GM12878 (cell line): ENCODE data around the gene MAD1L1. TPM values are rescaled to one million over a fixed set of nuclear protein-coding genes. Genes with fewer than 3 reads are reported as not detected.

Source experiments
- ATAC-seq: fragments of 200-7000 bp; cut with Tn5 transposase; 3 replicates; pipeline ENCODE4 v1.9.1; 2020; ENCODE audit warnings: mild to moderate bottlenecking, moderate library complexity
- BruUV-seq: library from RNA; stranded (reverse); fragments of 400-500 nt; replicated peaks from 2 replicates; lab custom pipeline; 2021; lab: Mats Ljungman, UMichigan
- CTCF ChIA-PET: fragments of 300-600 bp; sonication (Branson Sonifier 250); formaldehyde crosslinking; extraction: SDS; loops from one replicate; lab custom pipeline; 2021; ENCODE audit warnings: inconsistent platforms; lab: Yijun Ruan, JAX
- POLR2A ChIA-PET: fragments of 350-600 bp; formaldehyde crosslinking; extraction: SDS; loops from one replicate; lab custom pipeline; 2021; ENCODE audit warnings: inconsistent platforms; lab: Charles Lee
- RAD21 ChIA-PET: fragments of 300-600 bp; sonication (Branson Sonifier 250); formaldehyde crosslinking; loops from one replicate; lab custom pipeline; 2023; ENCODE audit warnings: antibody characterized with exemption; ENCODE audit not compliant: unreplicated experiment; lab: Charles Lee
- SMC1A ChIA-PET: fragments of 300-600 bp; sonication (Branson Sonifier 250); formaldehyde crosslinking; loops from one replicate; lab custom pipeline; 2023; ENCODE audit not compliant: unreplicated experiment, uncharacterized antibody; lab: Charles Lee
- DNase-seq: peaks from one replicate; pipeline ENCODE4 v3.0.0-alpha.2; 2011; ENCODE audit warnings: low read depth, low spot score
- FAIRE-seq: peaks from 3 replicates; lab custom pipeline; 2011; peaks lifted over from hg19 to GRCh38; lab: Jason Lieb, UNC
- H2AFZ ChIP-seq: 2 replicates; pipeline ENCODE4 v1.6.0; 2011; ENCODE audit warnings: low read depth, low read length, control low read depth; ENCODE audit not compliant: control insufficient read depth
- H3K27ac ChIP-seq: 2 replicates; pipeline ENCODE4 v1.5.1; 2011; ENCODE audit warnings: control low read depth; ENCODE audit not compliant: control insufficient read depth, insufficient read depth
- H3K27me3 ChIP-seq, 2 experiments: replicated peaks in 1 of 2; 2 replicates each; pipeline versions ENCODE4 v1.6.0 to v1.6.1; 2011; ENCODE audit warnings: low read length in 1 of 2; ENCODE audit not compliant: control insufficient read depth in 2 of 2, insufficient read depth in 2 of 2
- H3K36me3 ChIP-seq, 2 experiments: 2 replicates each; pipeline ENCODE4 v1.5.1; 2011; ENCODE audit warnings: low read length in 1 of 2; ENCODE audit not compliant: control insufficient read depth in 2 of 2, insufficient read depth in 2 of 2
- H3K4me1 ChIP-seq: 2 replicates; pipeline ENCODE4 v1.6.1; 2011; ENCODE audit warnings: mild to moderate bottlenecking, low read length, moderate library complexity, mixed read lengths; ENCODE audit not compliant: control insufficient read depth, insufficient read depth
- H3K4me2 ChIP-seq: 2 replicates; pipeline ENCODE4 v1.6.0; 2011; ENCODE audit warnings: control low read depth; ENCODE audit not compliant: control insufficient read depth, insufficient read depth
- H3K4me3 ChIP-seq: fragments of 200-600 bp; sonication (generic); 2 replicates; pipeline ENCODE4 v1.5.1; 2016
- H3K79me2 ChIP-seq: 2 replicates; pipeline ENCODE4 v1.6.0; 2011; ENCODE audit warnings: low read length; ENCODE audit not compliant: control insufficient read depth, insufficient read depth
- H3K9ac ChIP-seq: 2 replicates; pipeline ENCODE4 v1.8.0; 2011; ENCODE audit warnings: low read length, control low read depth, mixed read lengths; ENCODE audit not compliant: control insufficient read depth, insufficient read depth
- H3K9me3 ChIP-seq: replicated peaks from 3 replicates; pipeline ENCODE4 v1.5.1; 2011; ENCODE audit warnings: mild to moderate bottlenecking, low read length; ENCODE audit not compliant: control insufficient read depth, insufficient read depth
- H4K20me1 ChIP-seq: 2 replicates; pipeline ENCODE4 v1.6.0; 2011; ENCODE audit not compliant: control insufficient read depth, insufficient read depth
- CBX5 ChIP-seq: sonication (generic); IDR thresholded peaks from 2 replicates; pipeline ENCODE4 v1.6.1; 2016; ENCODE audit warnings: low read depth, moderate library complexity, mild to moderate bottlenecking, inconsistent platforms
- CHD2 ChIP-seq: IDR thresholded peaks from 2 replicates; pipeline ENCODE4 v1.6.1; 2011; ENCODE audit warnings: low read depth, low read length, improper control_type of control experiment, borderline replicate concordance
- JUNB ChIP-seq: IDR thresholded peaks from 2 replicates; pipeline ENCODE4 v1.6.1; 2016; ENCODE audit warnings: antibody characterized with exemption, mild to moderate bottlenecking
- NBN ChIP-seq: fragments of 450-650 bp; IDR thresholded peaks from 2 replicates; pipeline ENCODE4 v1.6.1; 2016
- RAD51 ChIP-seq: fragments of 450-650 bp; IDR thresholded peaks from 2 replicates; pipeline ENCODE4 v1.6.1; 2016; ENCODE audit warnings: moderate library complexity, mild to moderate bottlenecking, inconsistent platforms
- RFX5 ChIP-seq: IDR thresholded peaks from 2 replicates; pipeline ENCODE4 v1.6.1; 2011; ENCODE audit warnings: low read depth, low read length, improper control_type of control experiment
- SREBF2 ChIP-seq: IDR thresholded peaks from 2 replicates; pipeline ENCODE4 v1.6.1; 2012; ENCODE audit warnings: mild to moderate bottlenecking, low read length
- WRNIP1 ChIP-seq: IDR thresholded peaks from 2 replicates; pipeline ENCODE4 v1.6.1; 2011; ENCODE audit warnings: low read depth, low read length, improper control_type of control experiment, borderline replicate concordance
- ZNF622 ChIP-seq: fragments of 450-650 bp; IDR thresholded peaks from 2 replicates; pipeline ENCODE4 v1.6.1; 2017; ENCODE audit warnings: mild to moderate bottlenecking, inconsistent platforms
- WGBS: methylation state at CpG from one replicate; pipeline ENCODE4 v1.1.6; 2016; ENCODE audit warnings: low lambda C conversion rate; ENCODE audit not compliant: insufficient replicate concordance, insufficient coverage; ENCODE audit errors: missing lambda C conversion rate; 5-methylcytosine and 5-hydroxymethylcytosine counted together
- in situ Hi-C: fragments of 300-500 bp; cut with MboI; formaldehyde crosslinking; loops from 9 replicates; pipeline ENCODE4 v1.14.3; 2018; ENCODE audit warnings: mixed read lengths
- intact Hi-C: fragments of 100-400 bp; cut with micrococcal nuclease; formaldehyde crosslinking; loops from one replicate; pipeline ENCODE4 v1.14.2; 2022; ENCODE audit not compliant: unreplicated experiment
- polyA plus RNA-seq, 11 experiments: library from polyadenylated mRNA; depleted of rRNA in 4 of 11; unstranded in 6 of 11; stranded (reverse) in 5 of 11; fragments of >200 nt; fragmentation: Nextera tagmentation in 4 of 11; fragmentation: Illumina TruSeq in 1 of 11; extraction: Ambion mirVana in 4 of 11; extraction: Trizol in 1 of 11; gene quantifications; 1 replicate in 1 of 11; 2 replicates in 10 of 11; pipeline versions ENCODE4 v1.2.1 to v1.2.3, GENCODE V29; 2011 to 2016; ENCODE audit warnings: inconsistent platforms in 2 of 11, missing spikeins in 2 of 11, low read depth in 1 of 11
- total RNA-seq, 4 experiments: library from RNA; depleted of rRNA in 3 of 4; stranded (reverse); fragments of >200 nt in 3 of 4; fragmentation: Illumina TruSeq in 1 of 4; extraction: Trizol in 1 of 4; gene quantifications; 2 replicates each; pipeline versions ENCODE4 v1.2.1 to v1.2.3, GENCODE V29; 2013 to 2021
- TF ChIP-seq, protein P1 (sequence below): fragments of 450-650 bp; conservative IDR thresholded peaks from 2 replicates; pipeline ENCODE4 v1.6.1; 2017; ENCODE audit warnings: mild to moderate bottlenecking, moderate library complexity
- TF ChIP-seq, protein P2 (sequence below): fragments of 450-650 bp; formaldehyde crosslinking; IDR thresholded peaks from 2 replicates; pipeline ENCODE4 v1.4.0; 2022; ENCODE audit warnings: mild to moderate bottlenecking, moderate library complexity
- TF ChIP-seq, protein P3 (sequence below): IDR thresholded peaks from 2 replicates; pipeline ENCODE4 v1.6.1; 2012; ENCODE audit warnings: low read depth, low read length, improper control_type of control experiment

Gene MAD1L1
- total and polyA plus RNA-seq, 10 of the 15 experiments (the other 5 are each of a cell fraction or from before 2014, with no cell fraction given) = 2.2 to 76.8 (median 38.3) TPM

DNA sequence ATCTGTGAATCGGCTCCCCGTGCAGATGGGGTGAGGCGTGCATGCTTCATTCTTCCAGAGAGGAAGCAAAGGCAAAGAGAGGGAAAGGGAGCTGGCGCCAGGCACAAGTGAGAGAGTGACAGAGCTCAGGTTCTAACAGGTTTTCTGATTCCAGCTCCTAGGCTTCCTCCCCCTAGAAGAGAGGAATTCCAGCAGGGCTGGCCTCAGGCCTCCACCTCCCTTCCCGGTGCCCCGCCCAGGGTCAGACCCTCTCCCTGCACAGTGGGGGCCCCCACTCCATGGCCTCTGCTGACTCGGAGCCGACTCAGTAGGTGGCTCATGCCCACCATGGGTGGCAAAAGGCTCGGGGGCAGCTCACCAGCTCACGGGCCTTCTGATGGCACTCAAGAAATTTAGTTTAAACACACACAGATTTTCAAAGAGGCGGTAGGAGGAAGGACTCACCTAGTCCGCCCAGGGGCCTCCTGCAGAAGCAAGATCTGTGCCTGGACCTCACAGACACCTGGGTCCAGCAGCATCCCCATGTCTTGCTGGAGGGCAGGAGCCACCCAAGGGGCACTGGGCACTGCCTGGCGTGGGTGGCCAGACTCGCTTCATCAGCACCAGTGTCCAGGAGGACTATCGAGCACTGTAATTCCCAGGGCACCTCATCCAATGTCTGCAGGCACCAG is 183.5 kb downstream of the MAD1L1 start:
- H3K4me1 ChIP-seq = no peaks in the 10 kb centered on the region
- H3K79me2 ChIP-seq = no peaks in the 10 kb centered on the region
- H3K27me3 ChIP-seq = no peaks in the 10 kb centered on the region
- no TSS peak for BruUV-seq
- CTCF ChIA-PET = no interaction called here
- H3K36me3 ChIP-seq = peaks cover 0 to 2% of the 10 kb centered on the region in 2 experiments; a peak in 1 of 4 replicates
- WGBS = over 99% methylated on average over 15 of the region's 15 CpGs
- no peak for FAIRE-seq
- no peak for DNase-seq
- SMC1A ChIA-PET = no interaction called here
- H3K27ac ChIP-seq = no peak overlapping the region
- ATAC-seq = no peak
- TF ChIP-seq ZNF622 (no peak), CBX5 (no peak)
- POLR2A ChIA-PET = no interaction called here
- in situ Hi-C loops (no loop called here), intact Hi-C loops (no loop called here)
- RAD21 ChIA-PET = no interaction called here
- H3K9ac ChIP-seq = no peak overlapping the region
- H3K4me2 ChIP-seq = no peak overlapping the region
- H3K4me3 ChIP-seq = no peak overlapping the region
- H3K9me3 ChIP-seq = no peaks in the 10 kb centered on the region
- peaks cover 4% of the 10 kb centered on the region; the same call in 1 of the 2 replicates for H4K20me1 ChIP-seq
- H2AFZ ChIP-seq = no peak overlapping the region

DNA sequence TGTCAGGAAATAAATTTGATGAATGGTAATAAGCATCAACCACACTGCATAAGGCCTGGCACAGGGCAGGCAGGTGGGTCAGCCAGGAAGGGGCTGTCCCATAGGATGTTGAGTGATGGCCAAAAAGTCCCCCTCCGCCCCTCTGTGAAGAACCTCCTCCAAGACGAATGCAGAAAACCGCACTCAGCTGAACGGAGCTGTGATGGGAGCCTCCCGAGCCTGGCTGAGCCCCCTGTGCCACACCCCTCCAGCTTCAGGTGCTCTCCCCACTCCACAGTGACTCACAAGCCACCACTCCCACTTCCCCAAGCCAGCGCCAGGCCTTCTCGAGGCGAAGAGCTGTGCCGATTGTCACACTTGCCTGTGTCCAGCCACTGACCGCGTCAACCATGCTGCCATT is 184.2 kb downstream of the MAD1L1 start:
- Histone ChIP-seq H3K4me3 (no peak overlapping the region), H4K20me1 (peaks cover 4% of the 10 kb centered on the region; the same call in 1 of the 2 replicates), H3K27me3 (no peaks in the 10 kb centered on the region), H3K79me2 (no peaks in the 10 kb centered on the region), H3K4me2 (no peak overlapping the region), H3K36me3 (peaks cover 0 to 2% of the 10 kb centered on the region in 2 experiments; a peak in 2 of 4 replicates), H3K4me1 (no peaks in the 10 kb centered on the region), H3K9me3 (no peaks in the 10 kb centered on the region; the same call in 2 of the 3 replicates), H3K9ac (no peak overlapping the region), H3K27ac (no peak overlapping the region), H2AFZ (no peak overlapping the region)
- ATAC-seq (no peak), DNase-seq (no peak), FAIRE-seq (no peak)
- POLR2A ChIA-PET = no interaction called here
- in situ Hi-C loops (no loop called here), intact Hi-C loops (no loop called here)
- RAD21 ChIA-PET = no interaction called here
- WGBS = 90% methylated on average over 11 of the region's 11 CpGs
- CTCF ChIA-PET = no interaction called here
- SMC1A ChIA-PET = no interaction called here
- BruUV-seq = no TSS peak
- no peak for TF ChIP-seq RFX5
- TF ChIP-seq NBN = no peak
- TF ChIP-seq SREBF2 = no peak
- TF ChIP-seq RAD51 = no peak
- TF ChIP-seq CHD2 = no peak
- TF ChIP-seq, protein P1, sequence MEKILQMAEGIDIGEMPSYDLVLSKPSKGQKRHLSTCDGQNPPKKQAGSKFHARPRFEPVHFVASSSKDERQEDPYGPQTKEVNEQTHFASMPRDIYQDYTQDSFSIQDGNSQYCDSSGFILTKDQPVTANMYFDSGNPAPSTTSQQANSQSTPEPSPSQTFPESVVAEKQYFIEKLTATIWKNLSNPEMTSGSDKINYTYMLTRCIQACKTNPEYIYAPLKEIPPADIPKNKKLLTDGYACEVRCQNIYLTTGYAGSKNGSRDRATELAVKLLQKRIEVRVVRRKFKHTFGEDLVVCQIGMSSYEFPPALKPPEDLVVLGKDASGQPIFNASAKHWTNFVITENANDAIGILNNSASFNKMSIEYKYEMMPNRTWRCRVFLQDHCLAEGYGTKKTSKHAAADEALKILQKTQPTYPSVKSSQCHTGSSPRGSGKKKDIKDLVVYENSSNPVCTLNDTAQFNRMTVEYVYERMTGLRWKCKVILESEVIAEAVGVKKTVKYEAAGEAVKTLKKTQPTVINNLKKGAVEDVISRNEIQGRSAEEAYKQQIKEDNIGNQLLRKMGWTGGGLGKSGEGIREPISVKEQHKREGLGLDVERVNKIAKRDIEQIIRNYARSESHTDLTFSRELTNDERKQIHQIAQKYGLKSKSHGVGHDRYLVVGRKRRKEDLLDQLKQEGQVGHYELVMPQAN = no peak
- TF ChIP-seq JUNB = no peak
- TF ChIP-seq, protein P2, sequence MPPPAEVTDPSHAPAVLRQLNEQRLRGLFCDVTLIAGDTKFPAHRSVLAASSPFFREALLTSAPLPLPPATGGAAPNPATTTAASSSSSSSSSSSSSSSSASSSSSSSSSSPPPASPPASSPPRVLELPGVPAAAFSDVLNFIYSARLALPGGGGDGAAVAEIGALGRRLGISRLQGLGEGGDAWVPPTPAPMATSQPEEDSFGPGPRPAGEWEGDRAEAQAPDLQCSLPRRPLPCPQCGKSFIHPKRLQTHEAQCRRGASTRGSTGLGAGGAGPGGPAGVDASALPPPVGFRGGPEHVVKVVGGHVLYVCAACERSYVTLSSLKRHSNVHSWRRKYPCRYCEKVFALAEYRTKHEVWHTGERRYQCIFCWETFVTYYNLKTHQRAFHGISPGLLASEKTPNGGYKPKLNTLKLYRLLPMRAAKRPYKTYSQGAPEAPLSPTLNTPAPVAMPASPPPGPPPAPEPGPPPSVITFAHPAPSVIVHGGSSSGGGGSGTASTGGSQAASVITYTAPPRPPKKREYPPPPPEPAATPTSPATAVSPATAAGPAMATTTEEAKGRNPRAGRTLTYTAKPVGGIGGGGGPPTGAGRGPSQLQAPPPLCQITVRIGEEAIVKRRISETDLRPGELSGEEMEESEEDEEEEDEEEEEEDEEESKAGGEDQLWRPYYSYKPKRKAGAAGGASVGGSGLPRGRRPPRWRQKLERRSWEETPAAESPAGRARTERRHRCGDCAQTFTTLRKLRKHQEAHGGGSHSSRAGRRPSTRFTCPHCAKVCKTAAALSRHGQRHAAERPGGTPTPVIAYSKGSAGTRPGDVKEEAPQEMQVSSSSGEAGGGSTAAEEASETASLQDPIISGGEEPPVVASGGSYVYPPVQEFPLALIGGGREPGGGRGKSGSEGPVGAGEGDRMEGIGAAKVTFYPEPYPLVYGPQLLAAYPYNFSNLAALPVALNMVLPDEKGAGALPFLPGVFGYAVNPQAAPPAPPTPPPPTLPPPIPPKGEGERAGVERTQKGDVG (CRISPR knock-in tag) = no peak
- no peak for TF ChIP-seq WRNIP1
- TF ChIP-seq, protein P3, sequence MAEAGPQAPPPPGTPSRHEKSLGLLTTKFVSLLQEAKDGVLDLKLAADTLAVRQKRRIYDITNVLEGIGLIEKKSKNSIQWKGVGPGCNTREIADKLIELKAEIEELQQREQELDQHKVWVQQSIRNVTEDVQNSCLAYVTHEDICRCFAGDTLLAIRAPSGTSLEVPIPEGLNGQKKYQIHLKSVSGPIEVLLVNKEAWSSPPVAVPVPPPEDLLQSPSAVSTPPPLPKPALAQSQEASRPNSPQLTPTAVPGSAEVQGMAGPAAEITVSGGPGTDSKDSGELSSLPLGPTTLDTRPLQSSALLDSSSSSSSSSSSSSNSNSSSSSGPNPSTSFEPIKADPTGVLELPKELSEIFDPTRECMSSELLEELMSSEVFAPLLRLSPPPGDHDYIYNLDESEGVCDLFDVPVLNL = no peak
